ENCODE results near the gene FAM184A. TPM values are rescaled to one million over a fixed set of nuclear protein-coding genes. Genes with fewer than 3 reads are reported as not detected.

FAM184A gene
- total and polyA plus RNA-seq, 8 donors = 1.8 to 6.4 (median 3.0) TPM

- peak; percentile 94 to 98 (median 95) for ATAC-seq
- no peak for FAIRE-seq
Measured at GRCh38 chr6:118934461-118935330, 143.8 kb downstream of the FAM184A start, which contains the start of gene MCM9. Gene MCM9 (minus strand): TSS chr6:118935159. CDS start chr6:118931723, 3,436 bp downstream.

GRCh38 chr6:118933855-118934460 is 144.5 kb downstream of the FAM184A start:
- 4 to 5% methylated on average over 8 of the region's 8 CpGs for WGBS, 2 donors
- FAIRE-seq (no peak), ATAC-seq (no peak), DNase-seq (no peak)
- Histone ChIP-seq H3K9me3 (no peaks in the 10 kb centered on the region), H3K4me1 (peaks cover 0 to 27% (median 4%) of the 10 kb centered on the region in 3 donors), H3K27ac (peak overlapping the region; percentile 85 to 95 (median 91)), H3K4me3 (peak overlapping the region; percentile 55 to 73 (median 63)), H3K27me3 (no peaks in the 10 kb centered on the region), H3K36me3 (peaks cover 0 to 6% (median 5%) of the 10 kb centered on the region in 3 donors)
- intact Hi-C loops (cut with DNase I) = no loop called here
- TF ChIP-seq CTCF (IDR thresholded peaks at IDR 0.05) = no peak

More at GRCh38 chr6:118934461-118935330, 143.8 kb downstream of the FAM184A start, which contains the start of gene MCM9:
- no peak for TF ChIP-seq CTCF (IDR thresholded peaks at IDR 0.05)
- peak; percentile 89 to 96 (median 94) for DNase-seq
- H3K36me3 ChIP-seq = peaks cover 0 to under 1% (median under 1%) of the 10 kb centered on the region in 3 donors
- H3K4me1 ChIP-seq = peaks cover 0 to 27% (median 4%) of the 10 kb centered on the region in 3 donors
- intact Hi-C loops (cut with DNase I) = no loop called here
- H3K27me3 ChIP-seq = no peaks in the 10 kb centered on the region
- 0 to 1% methylated on average over 85 to 95 of the region's 95 CpGs for WGBS, 2 donors
- no peaks in the 10 kb centered on the region for H3K9me3 ChIP-seq
- peak within 1 kb of the TSS; percentile 85 to 95 (median 91) for H3K27ac ChIP-seq
- H3K4me3 ChIP-seq = peak within 1 kb of the TSS; percentile 55 to 73 (median 63)

- intact Hi-C loops (cut with DNase I) = no loop called here
- 8 to 15% methylated on average over 2 of the region's 2 CpGs for WGBS, 2 donors
- H3K36me3 ChIP-seq = peaks cover 0 to 6% (median 5%) of the 10 kb centered on the region in 3 donors
- DNase-seq = no peak
- H3K9me3 ChIP-seq = no peaks in the 10 kb centered on the region
- H3K27me3 ChIP-seq = no peaks in the 10 kb centered on the region
- no peak for TF ChIP-seq CTCF (IDR thresholded peaks at IDR 0.05)
- peaks cover 0 to 27% (median 4%) of the 10 kb centered on the region in 3 donors for H3K4me1 ChIP-seq
- H3K27ac ChIP-seq = peak overlapping the region in 1 of 4 donors; percentile 10
- no peak for FAIRE-seq
- H3K4me3 ChIP-seq = no peak overlapping the region
- ATAC-seq = no peak
Measured at GRCh38 chr6:118932421-118932820, 146.0 kb downstream of the FAM184A start.

- 82 to 90% methylated on average over 5 of the region's 5 CpGs for WGBS, 2 donors
- peaks cover 0 to 6% (median 5%) of the 10 kb centered on the region in 3 donors for H3K36me3 ChIP-seq
- no peak for DNase-seq
- intact Hi-C loops (cut with DNase I) = no loop called here
- H3K4me1 ChIP-seq = peaks cover 0 to 27% (median 4%) of the 10 kb centered on the region in 3 donors
- FAIRE-seq = no peak
- no peak for ATAC-seq
- no peak overlapping the region for H3K4me3 ChIP-seq
- H3K27me3 ChIP-seq = no peaks in the 10 kb centered on the region
- H3K27ac ChIP-seq = no peak overlapping the region
- no peaks in the 10 kb centered on the region for H3K9me3 ChIP-seq
- no peak for TF ChIP-seq CTCF (IDR thresholded peaks at IDR 0.05)
Measured at GRCh38 chr6:118931436-118931835, 147.0 kb downstream of the FAM184A start.

Data from pancreas (tissue), 10 donors.